ENCODE measurements around the gene ATP5MG. TPM values are rescaled to one million over a fixed set of nuclear protein-coding genes. Genes with fewer than 3 reads are reported as not detected.
A peak's percentile ranks its signal among the peaks of the same experiment; 100 is the strongest.

ATP5MG gene
- total RNA-seq, 1 experiment from 2014 or later = 205 TPM

DNA sequence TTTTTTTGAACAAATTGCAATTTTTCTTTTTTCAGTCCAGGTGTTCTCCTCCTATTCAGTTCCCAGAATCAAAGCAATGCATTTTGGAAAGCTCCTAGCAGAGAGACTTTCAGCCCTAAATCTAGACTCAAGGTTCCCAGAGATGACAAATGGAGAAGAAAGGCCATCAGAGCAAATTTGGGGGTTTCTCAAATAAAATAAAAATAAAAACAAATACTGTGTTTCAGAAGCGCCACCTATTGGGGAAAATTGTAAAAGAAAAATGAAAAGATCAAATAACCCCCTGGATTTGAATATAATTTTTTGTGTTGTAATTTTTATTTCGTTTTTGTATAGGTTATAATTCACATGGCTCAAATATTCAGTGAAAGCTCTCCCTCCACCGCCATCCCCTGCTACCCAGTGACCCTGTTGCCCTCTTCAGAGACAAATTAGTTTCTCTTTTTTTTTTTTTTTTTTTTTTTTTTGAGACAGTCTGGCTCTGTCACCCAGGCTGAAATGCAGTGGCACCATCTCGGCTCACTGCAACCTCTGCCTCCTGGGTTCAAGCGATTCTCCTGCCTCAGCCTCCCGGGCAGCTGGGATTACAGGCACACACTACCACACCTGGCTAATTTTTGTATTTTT, 48.2 kb upstream of the ATP5MG start:
- intact Hi-C loops (cut with micrococcal nuclease) = loop anchor here (1.0 to 2.0 kb wide), 3 partner anchors 58 to 208 kb away; no protein-coding TSS in a partner anchor
- no peaks in the 10 kb centered on the region for H3K4me1 ChIP-seq (ENCODE audit: control insufficient read depth in 1 of 2, insufficient read depth in 2 of 2, low read length in 2 of 2)
- no peaks in the 10 kb centered on the region for H3K9me3 ChIP-seq (ENCODE audit: control insufficient read depth in 1 of 2, insufficient read depth in 1 of 2, low read depth in 1 of 2, low read length in 2 of 2)
- ChIA-PET CTCF (interaction anchor here (1.0 to 1.8 kb wide), 3 partner anchors 9 to 155 kb away, joined by 4 to 7 read pairs (median 5); no protein-coding TSS in a partner anchor), RAD21 (ENCODE audit: low non-redundant PET in 1 of 2, low total read pairs in 2 of 2, uncharacterized antibody in 2 of 2, unreplicated experiment in 2 of 2) (interaction anchor here in 1 of 2 experiments (0.7 kb wide), 1 partner anchor 20 kb away, joined by 3 read pairs; no protein-coding TSS in a partner anchor), POLR2A (no interaction called here)
- H3K9me2 ChIP-seq (ENCODE audit: insufficient read depth) = no peaks in the 10 kb centered on the region
- peaks cover 22% of the 10 kb centered on the region for H3K27me3 ChIP-seq (ENCODE audit: insufficient read depth, low read length)
- DNase-seq (ENCODE audit: low read depth, low spot score) (no peak), ATAC-seq (no peak; the same call in 1 of the 2 replicates)
- peak overlapping the region; percentile 51 for H3K4me2 ChIP-seq (ENCODE audit: low read length)
- H3K36me3 ChIP-seq (ENCODE audit: control insufficient read depth in 1 of 2, insufficient read depth in 2 of 2, low read length in 2 of 2) = no peaks in the 10 kb centered on the region
- H3K9ac ChIP-seq (ENCODE audit: low read length) = no peak overlapping the region
- H4K20me1 ChIP-seq (ENCODE audit: insufficient read depth) = no peaks in the 10 kb centered on the region
- H2AFZ ChIP-seq (ENCODE audit: low read depth, low read length, poor library complexity, severe bottlenecking) = peak overlapping the region; percentile 87
- no TSS peak for BruUV-seq (replicated peaks)
- no peak overlapping the region for H3K4me3 ChIP-seq (replicated peaks in 1 of 2; ENCODE audit: low read depth in 1 of 2, low read length in 2 of 2)
- no peak overlapping the region for H3K27ac ChIP-seq (ENCODE audit: low read depth, low read length)
- no peak for TF ChIP-seq POLR2AphosphoS5 (IDR thresholded peaks at IDR 0.05; ENCODE audit: low read depth, low read length)
- TF ChIP-seq, protein P1, sequence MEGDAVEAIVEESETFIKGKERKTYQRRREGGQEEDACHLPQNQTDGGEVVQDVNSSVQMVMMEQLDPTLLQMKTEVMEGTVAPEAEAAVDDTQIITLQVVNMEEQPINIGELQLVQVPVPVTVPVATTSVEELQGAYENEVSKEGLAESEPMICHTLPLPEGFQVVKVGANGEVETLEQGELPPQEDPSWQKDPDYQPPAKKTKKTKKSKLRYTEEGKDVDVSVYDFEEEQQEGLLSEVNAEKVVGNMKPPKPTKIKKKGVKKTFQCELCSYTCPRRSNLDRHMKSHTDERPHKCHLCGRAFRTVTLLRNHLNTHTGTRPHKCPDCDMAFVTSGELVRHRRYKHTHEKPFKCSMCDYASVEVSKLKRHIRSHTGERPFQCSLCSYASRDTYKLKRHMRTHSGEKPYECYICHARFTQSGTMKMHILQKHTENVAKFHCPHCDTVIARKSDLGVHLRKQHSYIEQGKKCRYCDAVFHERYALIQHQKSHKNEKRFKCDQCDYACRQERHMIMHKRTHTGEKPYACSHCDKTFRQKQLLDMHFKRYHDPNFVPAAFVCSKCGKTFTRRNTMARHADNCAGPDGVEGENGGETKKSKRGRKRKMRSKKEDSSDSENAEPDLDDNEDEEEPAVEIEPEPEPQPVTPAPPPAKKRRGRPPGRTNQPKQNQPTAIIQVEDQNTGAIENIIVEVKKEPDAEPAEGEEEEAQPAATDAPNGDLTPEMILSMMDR (IDR thresholded peaks at IDR 0.05 in 2 of 3, conservative IDR thresholded peaks at IDR 0.05 in 1 of 3; ENCODE audit: borderline replicate concordance in 1 of 3, insufficient read depth in 1 of 3, low read depth in 2 of 3, low read length in 2 of 3) = peak; percentile 45 to 76 (median 70); a peak in 5 of 6 replicates
- no peak for TF ChIP-seq ELF1 (IDR thresholded peaks at IDR 0.05; ENCODE audit: borderline replicate concordance, low read depth)
- peak; percentile 62 for TF ChIP-seq RAD21 (IDR thresholded peaks at IDR 0.05; ENCODE audit: low read depth)
- TF ChIP-seq, protein P2, sequence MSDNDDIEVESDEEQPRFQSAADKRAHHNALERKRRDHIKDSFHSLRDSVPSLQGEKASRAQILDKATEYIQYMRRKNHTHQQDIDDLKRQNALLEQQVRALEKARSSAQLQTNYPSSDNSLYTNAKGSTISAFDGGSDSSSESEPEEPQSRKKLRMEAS (IDR thresholded peaks at IDR 0.05) = no peak
- TF ChIP-seq SIN3A (IDR thresholded peaks at IDR 0.05; ENCODE audit: low read depth) = no peak
- H3K79me2 ChIP-seq (ENCODE audit: insufficient read depth, low read length) = no peaks in the 10 kb centered on the region

DNA sequence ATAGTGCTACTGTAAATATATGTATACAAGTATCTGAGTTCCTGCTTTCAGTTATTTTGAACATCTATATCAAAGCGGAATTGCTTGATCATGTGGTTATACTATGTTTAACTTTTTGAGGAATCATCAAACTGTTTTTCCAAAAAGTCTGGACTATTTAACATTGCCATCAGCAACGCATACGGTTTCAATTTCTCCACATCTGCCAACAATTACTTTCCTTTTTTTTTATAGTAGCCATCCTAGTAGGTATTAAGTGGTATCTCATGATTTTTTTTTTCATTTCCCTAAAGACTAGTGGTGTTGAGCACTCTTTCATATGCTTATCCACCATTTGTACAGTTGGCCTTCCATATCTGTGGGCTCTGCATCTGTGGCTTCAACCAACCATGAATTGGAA, 43.3 kb upstream of the ATP5MG start:
- DNase-seq (ENCODE audit: low read depth, low spot score) (no peak), ATAC-seq (no peak)
- TF ChIP-seq SP1 (IDR thresholded peaks at IDR 0.05; ENCODE audit: low read depth) (no peak), POLR2AphosphoS5 (IDR thresholded peaks at IDR 0.05; ENCODE audit: low read depth, low read length) (no peak), EGR1 (IDR thresholded peaks at IDR 0.05; ENCODE audit: low read depth) (no peak), ZNF274 (IDR thresholded peaks at IDR 0.05; ENCODE audit: low read depth, low read length) (no peak), CBX3 (IDR thresholded peaks at IDR 0.05; ENCODE audit: low read depth) (no peak), SIN3A (IDR thresholded peaks at IDR 0.05; ENCODE audit: low read depth) (no peak), FOSL1 (IDR thresholded peaks at IDR 0.05; ENCODE audit: low read depth) (no peak), RAD21 (IDR thresholded peaks at IDR 0.05; ENCODE audit: low read depth) (no peak), EZH2 (IDR thresholded peaks at IDR 0.05) (no peak), TCF7L2 (IDR thresholded peaks at IDR 0.05; ENCODE audit: borderline replicate concordance, extremely low read depth, insufficient read depth, insufficient read length) (no peak), JUND (IDR thresholded peaks at IDR 0.05) (no peak), POLR2A (IDR thresholded peaks at IDR 0.05; ENCODE audit: borderline replicate concordance, extremely low read depth, insufficient read depth, insufficient read length) (no peak)
- TF ChIP-seq, protein P3, sequence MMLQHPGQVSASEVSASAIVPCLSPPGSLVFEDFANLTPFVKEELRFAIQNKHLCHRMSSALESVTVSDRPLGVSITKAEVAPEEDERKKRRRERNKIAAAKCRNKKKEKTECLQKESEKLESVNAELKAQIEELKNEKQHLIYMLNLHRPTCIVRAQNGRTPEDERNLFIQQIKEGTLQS (IDR thresholded peaks at IDR 0.05) = no peak
- TF ChIP-seq, protein P1 (IDR thresholded peaks at IDR 0.05 in 2 of 3, conservative IDR thresholded peaks at IDR 0.05 in 1 of 3; ENCODE audit: borderline replicate concordance in 1 of 3, insufficient read depth in 1 of 3, low read depth in 2 of 3, low read length in 2 of 3) = no peak
- Histone ChIP-seq H3K4me3 (replicated peaks in 1 of 2; ENCODE audit: low read depth in 1 of 2, low read length in 2 of 2) (no peak overlapping the region), H3K27me3 (ENCODE audit: insufficient read depth, low read length) (no peaks in the 10 kb centered on the region), H3K27ac (ENCODE audit: low read depth, low read length) (no peak overlapping the region), H3K9ac (ENCODE audit: low read length) (no peak overlapping the region), H3K9me2 (ENCODE audit: insufficient read depth) (no peaks in the 10 kb centered on the region), H3K4me1 (ENCODE audit: control insufficient read depth in 1 of 2, insufficient read depth in 2 of 2, low read length in 2 of 2) (peaks cover 8 to 10% of the 10 kb centered on the region in 2 experiments), H3K79me2 (ENCODE audit: insufficient read depth, low read length) (peaks cover 36% of the 10 kb centered on the region), H3K9me3 (ENCODE audit: control insufficient read depth in 1 of 2, insufficient read depth in 1 of 2, low read depth in 1 of 2, low read length in 2 of 2) (no peaks in the 10 kb centered on the region), H3K4me2 (ENCODE audit: low read length) (no peak overlapping the region), H2AFZ (ENCODE audit: low read depth, low read length, poor library complexity, severe bottlenecking) (no peak overlapping the region), H3K36me3 (ENCODE audit: control insufficient read depth in 1 of 2, insufficient read depth in 2 of 2, low read length in 2 of 2) (no peaks in the 10 kb centered on the region), H4K20me1 (ENCODE audit: insufficient read depth) (no peaks in the 10 kb centered on the region)
- ChIA-PET CTCF (no interaction called here), POLR2A (no interaction called here), RAD21 (ENCODE audit: low non-redundant PET in 1 of 2, low total read pairs in 2 of 2, uncharacterized antibody in 2 of 2, unreplicated experiment in 2 of 2) (no interaction called here)
- intact Hi-C loops (cut with micrococcal nuclease) = no loop called here
- BruUV-seq (replicated peaks) = no TSS peak
